Measurements from ENCODE around the gene KIF12. TPM values are rescaled to one million over a fixed set of nuclear protein-coding genes. Genes with fewer than 3 reads are reported as not detected.
A peak's percentile ranks its signal among the peaks of the same experiment; 100 is the strongest.

The KIF12 gene
- total and polyA plus RNA-seq, 2 of the 13 experiments (the other 11 are each of a cell fraction or from before 2014, with no cell fraction given) = 1.8 to 12.5 TPM

- TF ChIP-seq PTBP1 (IDR thresholded peaks at IDR 0.05; ENCODE audit: low read depth, low read length, poor library complexity, severe bottlenecking) = peak; percentile 73
- TF ChIP-seq GATA4 (IDR thresholded peaks at IDR 0.05; ENCODE audit: borderline replicate concordance, low read depth) = peak; percentile 82; the same call in 1 of the 2 replicates
- no peak for TF ChIP-seq GTF2F1 (IDR thresholded peaks at IDR 0.05; ENCODE audit: low read length)
- peak; percentile 69 for TF ChIP-seq HOXA3 (CRISPR knock-in tag; IDR thresholded peaks at IDR 0.05)
- no peak for TF ChIP-seq MXI1 (IDR thresholded peaks at IDR 0.05; ENCODE audit: borderline replicate concordance, low read depth, low read length)
- peak; percentile 41; the same call in 1 of the 2 replicates for TF ChIP-seq TAF1 (CRISPR knock-in tag; IDR thresholded peaks at IDR 0.05)
- TF ChIP-seq KDM1A (CRISPR knock-in tag; IDR thresholded peaks at IDR 0.05) = peak; percentile 96
- TF ChIP-seq ZNF276 (CRISPR knock-in tag; IDR thresholded peaks at IDR 0.05; ENCODE audit: low read depth) = no peak
- peak; percentile 77 for TF ChIP-seq KAT8 (CRISPR knock-in tag; IDR thresholded peaks at IDR 0.05)
- TF ChIP-seq NR2C2 (CRISPR knock-in tag; IDR thresholded peaks at IDR 0.05; ENCODE audit: borderline replicate concordance) = peak; percentile 57; the same call in 1 of the 2 replicates
- no peak; the same call in 1 of the 2 replicates for TF ChIP-seq HCFC1 (IDR thresholded peaks at IDR 0.05; ENCODE audit: low read depth, low read length)
- TF ChIP-seq ZNF430 (CRISPR knock-in tag; IDR thresholded peaks at IDR 0.05) = peak; percentile 37; the same call in 1 of the 2 replicates
- peak; percentile 76; the same call in 1 of the 2 replicates for TF ChIP-seq PPARG (CRISPR knock-in tag; conservative IDR thresholded peaks at IDR 0.05)
- TF ChIP-seq ATF2 (CRISPR knock-in tag; IDR thresholded peaks at IDR 0.05) = peak; percentile 82
- TF ChIP-seq RAD21 (CRISPR knock-in tag; IDR thresholded peaks at IDR 0.05) = peak; percentile 13; the same call in 1 of the 2 replicates
- TF ChIP-seq ZNF782 (CRISPR knock-in tag; IDR thresholded peaks at IDR 0.05; ENCODE audit: borderline replicate concordance) = peak; percentile 39; the same call in 1 of the 2 replicates
- peak; percentile 63; the same call in 1 of the 2 replicates for TF ChIP-seq ZNF556 (CRISPR knock-in tag; IDR thresholded peaks at IDR 0.05; ENCODE audit: borderline replicate concordance)
- TF ChIP-seq CCDC6 (CRISPR knock-in tag; IDR thresholded peaks at IDR 0.05) = 0 out of 2 replicates have a peak, but pooled peaks have one; percentile 26
- TF ChIP-seq TFE3 (CRISPR knock-in tag; IDR thresholded peaks at IDR 0.05) = 0 out of 2 replicates have a peak, but pooled peaks have one; percentile 9
- TF ChIP-seq ZFP91 (CRISPR knock-in tag; IDR thresholded peaks at IDR 0.05; ENCODE audit: borderline replicate concordance) = peak; percentile 63; the same call in 1 of the 2 replicates
- no peak for TF ChIP-seq MZF1 (CRISPR knock-in tag; IDR thresholded peaks at IDR 0.05; ENCODE audit: borderline replicate concordance)
- no peak; the same call in 1 of the 2 replicates for TF ChIP-seq BRF2 (CRISPR knock-in tag; IDR thresholded peaks at IDR 0.05)
- TF ChIP-seq RXRA (CRISPR knock-in tag; IDR thresholded peaks at IDR 0.05) = peak; percentile 89
Measured at GRCh38 chr9:114080773-114081440, 18.2 kb downstream of the KIF12 start (continued).
